Measurements from ENCODE around the gene MYOCOS. TPM values are rescaled to one million over a fixed set of nuclear protein-coding genes. Genes with fewer than 3 reads are reported as not detected.

Gene MYOCOS
- total RNA-seq, 2 experiments from 2014 or later, result not detected

- Mint-ChIP-seq H3K27me3 (peaks cover 3% of the 10 kb centered on the region), H3K36me3 (ENCODE audit: low read depth) (no peaks in the 10 kb centered on the region), H3K4me3 (no peak overlapping the region), H3K9me3 (no peaks in the 10 kb centered on the region), H3K4me1 (ENCODE audit: low read depth) (no peaks in the 10 kb centered on the region), H3K27ac (no peak overlapping the region)
- ChIA-PET CTCF (no interaction called here), POLR2A (no interaction called here)
- TF ChIP-seq CTCF (IDR thresholded peaks at IDR 0.05), result no peak
- no peak for ATAC-seq
- DNase-seq, result no peak
- intact Hi-C loops (cut with micrococcal nuclease), result no loop called here
Measured at GRCh38 chr1:171616586-171616985, 5.5 kb upstream of the MYOCOS start.

- no peak for DNase-seq
- H3K27me3 Mint-ChIP-seq, result peaks cover 3% of the 10 kb centered on the region
- no peaks in the 10 kb centered on the region for H3K36me3 Mint-ChIP-seq (ENCODE audit: low read depth)
- H3K4me3 Mint-ChIP-seq, result no peak overlapping the region
- intact Hi-C loops (cut with micrococcal nuclease), result no loop called here
- ChIA-PET POLR2A (no interaction called here), CTCF (interaction anchor here (3.6 kb wide), 1 partner anchor 22 kb away, joined by 22 read pairs; no protein-coding TSS in a partner anchor)
- no peak for ATAC-seq
- TF ChIP-seq CTCF (IDR thresholded peaks at IDR 0.05), result no peak
- H3K4me1 Mint-ChIP-seq (ENCODE audit: low read depth), result no peaks in the 10 kb centered on the region
- no peaks in the 10 kb centered on the region for H3K9me3 Mint-ChIP-seq
- H3K27ac Mint-ChIP-seq, result no peak overlapping the region
Measured at GRCh38 chr1:171623651-171624331, 1.7 kb downstream of the MYOCOS start.

- no peak overlapping the region for H3K27ac Mint-ChIP-seq
- H3K27me3 Mint-ChIP-seq, result peaks cover 7% of the 10 kb centered on the region
- ChIA-PET CTCF (interaction anchor here (3.6 kb wide), 1 partner anchor 20 kb away, joined by 22 read pairs; no protein-coding TSS in a partner anchor), POLR2A (interaction anchor here (0.6 kb wide), 1 partner anchor 75 kb away, joined by 3 read pairs; no protein-coding TSS in a partner anchor)
- H3K36me3 Mint-ChIP-seq (ENCODE audit: low read depth), result no peaks in the 10 kb centered on the region
- intact Hi-C loops (cut with micrococcal nuclease), result no loop called here
- no peaks in the 10 kb centered on the region for H3K9me3 Mint-ChIP-seq
- no peak for ATAC-seq
- DNase-seq, result no peak
- no peak for TF ChIP-seq CTCF (IDR thresholded peaks at IDR 0.05)
- no peaks in the 10 kb centered on the region for H3K4me1 Mint-ChIP-seq (ENCODE audit: low read depth)
- H3K4me3 Mint-ChIP-seq, result no peak overlapping the region
Measured at GRCh38 chr1:171625225-171625624, 3.2 kb downstream of the MYOCOS start.

- intact Hi-C loops (cut with micrococcal nuclease), result no loop called here
- ChIA-PET CTCF (interaction anchor here (3.6 kb wide), 1 partner anchor 18 kb away, joined by 22 read pairs; no protein-coding TSS in a partner anchor), POLR2A (no interaction called here)
- DNase-seq, result no peak
- H3K4me3 Mint-ChIP-seq, result no peak overlapping the region
- peaks cover 8% of the 10 kb centered on the region for H3K27me3 Mint-ChIP-seq
- H3K36me3 Mint-ChIP-seq (ENCODE audit: low read depth), result no peaks in the 10 kb centered on the region
- ATAC-seq, result no peak
- H3K4me1 Mint-ChIP-seq (ENCODE audit: low read depth), result no peaks in the 10 kb centered on the region
- H3K27ac Mint-ChIP-seq, result no peak overlapping the region
- no peak for TF ChIP-seq CTCF (IDR thresholded peaks at IDR 0.05)
- H3K9me3 Mint-ChIP-seq, result no peaks in the 10 kb centered on the region
Measured at GRCh38 chr1:171627020-171627419, 5.0 kb downstream of the MYOCOS start.

GRCh38 chr1:171628225-171628624, 6.2 kb downstream of the MYOCOS start:
- H3K27me3 Mint-ChIP-seq, result peaks cover 8% of the 10 kb centered on the region
- POLR2A ChIA-PET, result no interaction called here
- H3K9me3 Mint-ChIP-seq, result no peaks in the 10 kb centered on the region
- no peak for DNase-seq
- no peaks in the 10 kb centered on the region for H3K4me1 Mint-ChIP-seq (ENCODE audit: low read depth)
- CTCF ChIA-PET, result no interaction called here
- no peak overlapping the region for H3K4me3 Mint-ChIP-seq
- intact Hi-C loops (cut with micrococcal nuclease), result no loop called here
- ATAC-seq, result no peak
- no peak overlapping the region for H3K27ac Mint-ChIP-seq
- H3K36me3 Mint-ChIP-seq (ENCODE audit: low read depth), result no peaks in the 10 kb centered on the region
- TF ChIP-seq CTCF (IDR thresholded peaks at IDR 0.05), result no peak
